Duodenal mucosa (tissue), 2 donors: ENCODE results near the gene HHIPL1.

Experiments used
- H3K27ac ChIP-seq: one replicate; pipeline ENCODE4 v1.7.0; 2013; ENCODE audit warnings: low read depth, low read length
- H3K27me3 ChIP-seq, 2 donors: one replicate each; pipeline ENCODE4 v1.7.0; 2013; ENCODE audit warnings: low read length in 2 of 2, control low read depth in 1 of 2; ENCODE audit not compliant: insufficient read depth in 2 of 2, control insufficient read depth in 1 of 2
- H3K36me3 ChIP-seq, 2 donors: one replicate each; pipeline ENCODE4 v1.7.0; 2013; ENCODE audit warnings: low read length in 2 of 2, control low read depth in 1 of 2; ENCODE audit not compliant: insufficient read depth in 2 of 2, control insufficient read depth in 1 of 2
- H3K4me1 ChIP-seq, 2 donors: one replicate each; pipeline ENCODE4 v1.7.0; 2013; ENCODE audit warnings: low read length in 2 of 2, control low read depth in 1 of 2; ENCODE audit not compliant: insufficient read depth in 2 of 2, control insufficient read depth in 1 of 2
- H3K4me3 ChIP-seq, 2 donors: one replicate each; pipeline ENCODE4 v1.7.0; 2013; ENCODE audit warnings: low read length in 2 of 2, low read depth in 1 of 2
- H3K9ac ChIP-seq, 2 donors: one replicate each; pipeline ENCODE4 v1.7.0; 2013; ENCODE audit warnings: low read length in 2 of 2, low read depth in 1 of 2
- H3K9me3 ChIP-seq, 2 donors: one replicate each; pipeline ENCODE4 v1.7.0; 2013; ENCODE audit warnings: low read length in 2 of 2, control low read depth in 1 of 2; ENCODE audit not compliant: control insufficient read depth in 1 of 2

The HHIPL1 gene

GRCh38 chr14:99649219-99649618, 4.3 kb downstream of the HHIPL1 start:
- Histone ChIP-seq H3K4me1 (peaks cover 0 to 6% of the 10 kb centered on the region in 2 donors), H3K9me3 (no peaks in the 10 kb centered on the region), H3K4me3 (no peak overlapping the region), H3K27me3 (peaks cover 10 to 17% of the 10 kb centered on the region in 2 donors), H3K9ac (no peak overlapping the region), H3K36me3 (no peaks in the 10 kb centered on the region), H3K27ac (no peak overlapping the region)

- Histone ChIP-seq H3K27me3 (peaks cover 6 to 13% of the 10 kb centered on the region in 2 donors), H3K27ac (no peak overlapping the region), H3K4me1 (peaks cover 0 to 6% of the 10 kb centered on the region in 2 donors), H3K9ac (no peak overlapping the region), H3K36me3 (no peaks in the 10 kb centered on the region), H3K9me3 (no peaks in the 10 kb centered on the region), H3K4me3 (no peak overlapping the region)
These were observed 4.7 kb downstream of the HHIPL1 start for GRCh38 chr14:99649643-99650042.

- Histone ChIP-seq H3K4me3 (no peak overlapping the region), H3K27ac (no peak overlapping the region), H3K4me1 (peaks cover 0 to 6% of the 10 kb centered on the region in 2 donors), H3K9me3 (no peaks in the 10 kb centered on the region), H3K36me3 (no peaks in the 10 kb centered on the region), H3K27me3 (peaks cover 4 to 10% of the 10 kb centered on the region in 2 donors), H3K9ac (no peak overlapping the region)
These were observed 5.3 kb downstream of the HHIPL1 start for GRCh38 chr14:99650189-99650588.

GRCh38 chr14:99651953-99652746, 7.2 kb downstream of the HHIPL1 start:
- no peak overlapping the region for H3K27ac ChIP-seq
- no peaks in the 10 kb centered on the region for H3K9me3 ChIP-seq
- H3K9ac ChIP-seq, result no peak overlapping the region
- peaks cover 3 to 4% of the 10 kb centered on the region in 2 donors for H3K27me3 ChIP-seq
- no peaks in the 10 kb centered on the region for H3K4me1 ChIP-seq
- no peaks in the 10 kb centered on the region for H3K36me3 ChIP-seq
- no peak overlapping the region for H3K4me3 ChIP-seq

- H3K36me3 ChIP-seq, result no peaks in the 10 kb centered on the region
- H3K4me3 ChIP-seq, result no peak overlapping the region
- no peaks in the 10 kb centered on the region for H3K9me3 ChIP-seq
- H3K27ac ChIP-seq, result no peak overlapping the region
- H3K9ac ChIP-seq, result no peak overlapping the region
- H3K27me3 ChIP-seq, result peaks cover 22 to 26% of the 10 kb centered on the region in 2 donors
- H3K4me1 ChIP-seq, result no peaks in the 10 kb centered on the region
These were observed 9.5 kb downstream of the HHIPL1 start for GRCh38 chr14:99654235-99654985.

GRCh38 chr14:99655521-99655920, 10.6 kb downstream of the HHIPL1 start:
- H3K27me3 ChIP-seq, result peaks cover 27 to 30% of the 10 kb centered on the region in 2 donors
- H3K36me3 ChIP-seq, result no peaks in the 10 kb centered on the region
- no peak overlapping the region for H3K27ac ChIP-seq
- no peak overlapping the region for H3K9ac ChIP-seq
- H3K4me1 ChIP-seq, result no peaks in the 10 kb centered on the region
- H3K9me3 ChIP-seq, result no peaks in the 10 kb centered on the region
- H3K4me3 ChIP-seq, result no peak overlapping the region

- peaks cover 33 to 35% of the 10 kb centered on the region in 2 donors for H3K27me3 ChIP-seq
These were observed 11.2 kb downstream of the HHIPL1 start for GRCh38 chr14:99656171-99656570.

GRCh38 chr14:99657645-99658155, 12.8 kb downstream of the HHIPL1 start:
- no peaks in the 10 kb centered on the region for H3K9me3 ChIP-seq
- peaks cover 33 to 35% of the 10 kb centered on the region in 2 donors for H3K27me3 ChIP-seq
- H3K4me1 ChIP-seq, result no peaks in the 10 kb centered on the region
- H3K4me3 ChIP-seq, result no peak overlapping the region
- H3K36me3 ChIP-seq, result no peaks in the 10 kb centered on the region
- H3K27ac ChIP-seq, result no peak overlapping the region
- H3K9ac ChIP-seq, result no peak overlapping the region

More at GRCh38 chr14:99656171-99656570, 11.2 kb downstream of the HHIPL1 start:
- Histone ChIP-seq H3K4me1 (no peaks in the 10 kb centered on the region), H3K9me3 (no peaks in the 10 kb centered on the region), H3K4me3 (no peak overlapping the region), H3K36me3 (no peaks in the 10 kb centered on the region), H3K27ac (no peak overlapping the region), H3K9ac (no peak overlapping the region)

- Histone ChIP-seq H3K9ac (no peak overlapping the region), H3K27ac (no peak overlapping the region), H3K9me3 (no peaks in the 10 kb centered on the region), H3K27me3 (peaks cover 33 to 35% of the 10 kb centered on the region in 2 donors), H3K4me3 (no peak overlapping the region), H3K4me1 (no peaks in the 10 kb centered on the region), H3K36me3 (no peaks in the 10 kb centered on the region)
These were observed 13.4 kb downstream of the HHIPL1 start for GRCh38 chr14:99658218-99658845.

- H3K4me3 ChIP-seq, result no peak overlapping the region
- H3K27me3 ChIP-seq, result peaks cover 33 to 35% of the 10 kb centered on the region in 2 donors
- H3K4me1 ChIP-seq, result no peaks in the 10 kb centered on the region
- H3K9ac ChIP-seq, result no peak overlapping the region
- no peaks in the 10 kb centered on the region for H3K36me3 ChIP-seq
- no peaks in the 10 kb centered on the region for H3K9me3 ChIP-seq
- H3K27ac ChIP-seq, result no peak overlapping the region
These were observed 14.4 kb downstream of the HHIPL1 start for GRCh38 chr14:99659333-99659741.
